NCI-H2107 treated with DMSO at 0.1 percent for 48 hours (cell line): ENCODE data around the gene C1QTNF5.

ENCODE experiments used
- DNase-seq: peaks from one replicate; lab custom pipeline; 2025; ENCODE audit not compliant: unreplicated experiment; lab: John Stamatoyannopoulos, UW

C1QTNF5 gene

DNA sequence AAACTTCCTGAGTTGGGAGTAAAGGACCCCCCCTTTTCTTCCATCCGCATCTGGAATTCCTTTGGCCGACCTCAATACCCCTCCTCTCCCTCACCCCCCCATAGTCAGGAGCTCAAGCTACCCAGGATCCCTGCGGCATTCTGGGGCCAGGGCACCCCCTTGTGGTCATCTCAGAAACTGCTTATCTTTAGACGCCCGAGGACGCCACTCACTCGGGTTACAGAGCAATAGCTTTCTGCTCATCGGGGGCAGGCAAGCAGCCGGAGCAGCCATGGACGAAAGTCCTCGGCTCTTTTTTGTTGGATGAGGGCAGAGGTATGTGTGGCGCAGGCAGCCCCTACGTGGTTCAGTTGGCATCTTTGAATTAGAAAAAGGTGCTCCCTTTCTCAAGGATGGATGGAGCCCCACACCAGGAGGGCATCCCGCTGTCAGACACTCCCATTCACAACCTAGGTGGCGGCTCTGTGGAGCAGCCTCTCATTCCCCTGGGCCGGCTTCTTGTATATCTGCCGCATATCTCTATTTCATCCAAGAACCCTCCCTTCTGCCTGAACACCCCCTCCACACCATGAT is 2.3 kb downstream of the C1QTNF5 start:
- peak; percentile 37 for DNase-seq

DNA sequence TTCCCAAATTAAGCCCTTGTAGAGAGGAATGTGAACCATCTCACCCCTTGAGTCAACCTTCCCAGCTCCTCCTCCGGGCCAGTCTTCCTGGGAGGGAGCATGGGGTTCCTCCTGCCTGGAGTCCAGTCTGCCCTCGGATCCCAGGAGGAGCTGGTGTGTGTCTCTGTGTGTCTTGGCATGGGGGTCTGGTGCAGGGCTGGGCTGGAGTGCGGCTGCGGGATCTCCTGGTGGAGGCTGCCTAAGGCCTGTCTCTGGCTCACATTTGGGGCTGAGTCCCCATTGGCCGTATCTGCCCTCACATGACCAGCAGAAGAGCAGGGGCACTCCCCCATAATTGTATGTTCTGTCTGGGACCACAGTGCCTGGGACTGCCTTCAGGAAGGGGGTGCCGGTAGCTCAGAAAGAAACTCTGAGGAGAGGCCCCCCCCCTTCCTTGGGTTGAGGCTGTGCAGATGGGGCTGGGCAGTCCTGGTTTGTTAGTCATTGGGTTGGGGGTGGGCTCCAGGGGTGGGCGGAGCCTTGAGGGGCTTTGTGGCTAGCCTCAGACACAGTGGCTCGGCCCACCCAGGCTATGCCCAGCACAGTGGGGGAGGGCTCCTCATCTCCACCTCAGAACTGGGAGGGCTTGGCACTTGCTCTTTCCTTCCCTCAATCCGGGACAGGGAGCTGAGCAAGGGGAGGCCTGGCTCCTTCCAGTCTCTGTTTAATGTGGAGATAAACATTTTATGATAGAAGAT is 2.9 kb downstream of the C1QTNF5 start:
- DNase-seq, result no peak

DNA sequence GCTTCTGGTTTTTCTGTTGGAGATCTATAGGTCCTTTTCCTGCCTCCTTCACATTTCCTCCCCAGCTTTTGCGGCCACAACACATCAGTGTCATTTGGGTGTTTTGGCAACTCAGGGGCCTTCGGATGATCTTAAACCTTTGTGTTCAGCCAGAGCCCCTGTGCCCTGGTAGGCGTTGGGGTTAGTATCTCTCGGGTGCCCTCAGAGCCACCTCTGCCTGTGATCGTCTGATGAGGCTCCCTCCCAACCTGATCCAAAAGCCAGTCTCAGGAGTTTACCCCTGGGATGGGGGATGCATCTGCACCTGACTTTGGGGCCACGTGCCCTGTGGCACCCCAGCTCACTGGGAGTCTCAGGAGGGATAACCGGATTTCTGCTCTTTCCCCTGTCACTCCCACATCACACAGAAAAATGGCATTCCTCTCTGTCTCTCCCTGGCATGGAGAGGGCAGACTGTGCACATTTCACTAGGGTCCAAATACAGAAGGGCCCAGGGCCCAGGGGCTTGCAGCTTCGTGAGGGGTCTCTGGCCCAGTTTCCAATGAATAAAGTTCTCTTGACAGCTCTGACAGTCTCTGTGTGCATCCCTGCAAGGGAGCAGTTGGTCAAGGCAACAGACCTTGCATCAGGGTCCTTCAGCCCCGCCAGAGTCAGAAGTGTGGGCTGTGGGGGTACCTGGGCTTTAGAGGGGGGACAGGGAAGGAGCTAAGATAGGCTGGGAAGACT is 3.8 kb downstream of the C1QTNF5 start:
- no peak for DNase-seq

DNA sequence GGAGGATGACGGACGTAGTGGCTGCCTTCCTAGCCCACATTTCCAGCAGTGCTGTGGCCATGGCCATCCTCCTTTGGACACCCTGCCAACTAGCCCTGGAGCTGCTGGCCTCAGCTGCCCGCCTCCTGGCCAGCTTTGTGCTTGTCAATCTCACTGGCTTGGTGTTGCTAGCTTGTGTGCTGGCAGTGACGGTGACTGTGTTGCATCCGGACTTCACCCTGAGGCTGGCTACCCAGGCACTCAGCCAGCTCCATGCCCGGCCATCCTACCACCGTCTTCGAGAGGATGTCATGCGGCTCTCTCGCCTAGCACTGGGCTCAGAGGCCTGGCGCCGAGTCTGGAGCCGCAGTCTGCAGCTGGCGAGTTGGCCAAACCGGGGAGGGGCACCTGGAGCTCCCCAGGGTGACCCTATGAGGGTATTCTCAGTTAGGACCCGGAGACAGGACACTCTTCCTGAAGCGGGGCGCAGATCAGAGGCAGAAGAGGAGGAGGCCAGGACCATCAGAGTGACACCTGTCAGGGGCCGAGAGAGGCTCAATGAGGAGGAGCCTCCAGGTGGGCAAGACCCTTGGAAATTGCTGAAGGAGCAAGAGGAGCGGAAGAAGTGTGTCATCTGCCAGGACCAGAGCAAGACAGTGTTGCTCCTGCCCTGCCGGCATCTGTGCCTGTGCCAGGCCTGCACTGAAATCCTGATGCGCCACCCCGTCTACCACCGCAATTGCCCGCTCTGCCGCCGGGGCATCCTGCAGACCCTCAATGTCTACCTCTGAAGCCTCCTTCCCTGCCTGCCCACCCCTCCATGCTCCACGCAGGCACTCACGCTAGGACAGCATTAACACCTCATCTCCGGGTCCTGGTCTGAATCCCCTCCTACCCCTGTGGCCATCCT is 4.8 kb downstream of the C1QTNF5 start:
- no peak for DNase-seq

DNA sequence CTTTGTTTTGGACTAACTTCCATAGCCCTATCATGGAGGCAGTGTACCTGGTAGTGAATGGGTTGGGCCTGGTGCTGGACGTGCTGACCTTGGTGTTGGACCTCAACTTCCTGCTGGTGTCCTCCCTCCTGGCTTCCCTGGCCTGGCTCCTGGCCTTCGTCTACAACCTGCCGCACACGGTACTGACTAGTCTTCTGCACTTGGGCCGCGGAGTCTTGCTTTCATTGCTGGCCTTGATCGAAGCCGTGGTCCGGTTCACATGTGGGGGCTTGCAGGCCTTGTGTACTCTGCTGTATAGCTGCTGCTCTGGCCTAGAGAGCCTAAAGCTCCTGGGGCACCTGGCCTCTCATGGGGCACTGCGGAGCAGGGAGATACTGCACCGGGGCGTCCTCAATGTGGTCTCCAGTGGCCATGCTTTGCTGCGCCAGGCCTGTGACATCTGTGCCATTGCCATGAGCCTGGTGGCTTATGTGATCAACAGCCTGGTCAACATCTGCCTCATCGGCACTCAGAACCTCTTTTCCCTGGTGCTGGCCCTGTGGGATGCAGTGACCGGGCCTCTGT is 5.5 kb downstream of the C1QTNF5 start:
- DNase-seq, result no peak

DNA sequence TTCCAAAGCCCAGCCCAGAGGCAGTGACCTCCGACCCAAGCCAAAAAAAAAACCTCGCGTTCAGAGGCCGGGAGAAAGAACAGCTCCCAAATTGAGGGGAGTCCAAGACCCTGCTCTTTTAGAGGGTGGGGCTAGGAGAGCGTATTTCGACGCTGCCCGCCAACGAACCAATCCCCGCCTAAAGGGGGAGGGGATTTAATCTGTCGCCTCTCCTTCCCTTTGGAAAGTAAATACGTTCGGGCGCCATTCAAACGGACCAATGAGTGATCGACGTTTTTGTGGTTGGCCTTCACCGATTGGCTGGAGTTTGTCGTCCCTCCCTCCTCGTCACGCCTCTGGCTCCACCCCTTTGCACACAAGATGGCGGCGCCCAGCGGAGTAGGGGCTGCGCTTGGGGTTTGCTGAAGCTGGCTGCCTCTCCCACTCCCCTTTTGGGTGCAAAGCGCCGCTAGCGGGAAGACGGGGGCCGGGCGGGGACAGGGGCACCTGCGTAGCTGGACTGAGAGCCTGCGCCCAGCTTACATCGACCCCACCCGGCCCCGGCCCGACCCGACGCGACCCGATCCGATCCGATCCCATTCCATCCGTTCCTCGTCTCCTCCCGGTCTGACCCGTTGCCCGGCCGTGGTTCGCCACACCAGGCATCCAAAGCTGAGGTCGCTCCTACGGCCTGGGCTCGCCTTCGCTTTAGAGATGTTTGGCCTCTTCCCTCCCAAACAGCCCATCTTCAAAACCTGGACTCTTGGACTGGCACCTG is 6.3 kb downstream of the C1QTNF5 start, which contains the start of gene RNF26:
Gene RNF26 (plus strand): TSS at position 354 of the 757 bp plus-strand sequence. CDS start 596 bp downstream, outside the sequence.
- peak; percentile 92 for DNase-seq

DNA sequence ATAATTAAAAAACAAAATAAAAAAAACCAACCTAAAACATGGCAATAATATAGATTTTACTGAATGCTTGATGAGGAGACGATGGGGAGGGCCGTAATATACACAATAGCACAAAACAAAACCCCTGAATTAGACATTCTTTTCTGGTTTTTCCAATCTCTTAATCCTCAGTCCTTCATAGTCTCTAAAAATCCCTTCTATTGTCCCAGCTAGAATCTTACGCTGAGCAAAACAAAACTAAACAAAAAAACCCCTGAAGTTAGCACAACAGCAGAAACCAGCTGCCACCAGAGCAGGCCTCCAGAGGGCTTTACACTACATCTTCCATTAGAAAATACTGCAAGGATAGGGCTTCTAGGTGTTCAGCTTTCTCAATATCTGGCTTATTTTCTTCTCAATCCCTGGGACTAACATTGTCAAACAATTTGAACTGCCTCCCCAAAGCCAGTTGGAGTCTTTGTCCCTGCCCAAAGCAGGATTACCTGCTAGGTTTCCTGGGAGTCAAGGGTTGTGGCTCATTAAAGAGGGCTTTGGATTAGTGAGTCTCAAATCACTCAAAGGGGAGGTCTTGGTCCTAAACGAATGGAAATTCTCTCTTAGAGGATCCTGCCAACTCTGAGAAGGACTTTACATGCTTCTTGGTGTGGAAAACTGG is 8.4 kb downstream of the C1QTNF5 start:
- no peak for DNase-seq

DNA sequence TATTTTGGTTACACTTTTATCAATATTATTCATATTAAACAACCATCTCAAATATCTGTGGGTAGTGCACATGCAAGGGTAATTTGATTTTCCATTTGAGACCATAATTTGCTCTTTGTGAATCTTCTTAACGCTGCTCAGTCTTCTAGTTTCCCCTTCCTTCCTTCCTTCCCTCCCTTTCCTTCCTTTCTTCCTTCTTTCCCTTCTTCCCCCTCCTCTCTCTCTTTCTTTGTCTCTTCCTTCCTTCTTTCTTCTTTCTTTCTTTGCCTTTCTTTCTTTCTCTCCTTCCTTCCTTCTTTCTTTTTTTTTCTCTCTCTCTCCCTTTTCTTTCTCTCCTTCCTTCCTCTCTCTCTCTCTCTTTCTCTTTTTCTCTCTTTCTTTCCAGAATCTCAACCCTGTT is 10.4 kb downstream of the C1QTNF5 start:
- no peak for DNase-seq

DNA sequence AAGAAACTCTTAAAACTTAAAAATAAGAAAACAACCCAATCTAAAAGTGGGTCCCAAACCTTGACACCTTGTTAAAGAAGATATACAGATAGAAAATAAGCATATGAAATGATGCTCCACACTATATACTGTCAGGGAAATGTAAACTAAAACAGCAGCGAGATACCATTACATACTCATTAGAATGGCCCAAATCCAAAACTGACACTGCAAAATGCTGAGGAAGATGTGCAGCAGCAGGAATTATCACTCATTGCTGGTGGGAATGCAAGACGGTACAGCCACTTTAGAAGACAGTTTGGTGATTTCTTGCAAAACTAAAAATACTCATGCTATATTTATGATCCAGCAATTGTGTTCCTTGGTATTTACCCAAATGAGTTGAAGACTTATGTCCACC is 11.4 kb downstream of the C1QTNF5 start:
- DNase-seq, result no peak

DNA sequence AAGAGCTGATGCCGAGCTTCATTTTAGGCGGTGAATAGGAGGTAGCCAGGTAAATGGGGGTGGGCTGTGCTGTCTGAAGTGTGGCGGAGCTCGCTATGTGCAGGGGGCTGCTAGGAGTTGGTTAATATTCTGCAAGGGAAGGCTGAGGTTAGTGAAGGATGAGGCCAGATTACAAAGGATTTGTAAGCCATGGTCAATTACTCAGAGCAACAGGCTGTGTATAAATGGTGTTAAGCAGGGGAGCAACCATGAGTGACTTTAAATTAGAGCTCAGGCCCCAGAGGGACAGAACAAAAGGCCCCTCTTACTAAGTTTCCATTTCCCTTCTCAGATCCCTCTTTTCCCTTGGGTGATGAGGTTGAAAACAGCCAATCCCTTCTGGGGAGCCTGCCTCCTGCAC is 16.5 kb downstream of the C1QTNF5 start:
- peak; percentile 21 for DNase-seq

DNA sequence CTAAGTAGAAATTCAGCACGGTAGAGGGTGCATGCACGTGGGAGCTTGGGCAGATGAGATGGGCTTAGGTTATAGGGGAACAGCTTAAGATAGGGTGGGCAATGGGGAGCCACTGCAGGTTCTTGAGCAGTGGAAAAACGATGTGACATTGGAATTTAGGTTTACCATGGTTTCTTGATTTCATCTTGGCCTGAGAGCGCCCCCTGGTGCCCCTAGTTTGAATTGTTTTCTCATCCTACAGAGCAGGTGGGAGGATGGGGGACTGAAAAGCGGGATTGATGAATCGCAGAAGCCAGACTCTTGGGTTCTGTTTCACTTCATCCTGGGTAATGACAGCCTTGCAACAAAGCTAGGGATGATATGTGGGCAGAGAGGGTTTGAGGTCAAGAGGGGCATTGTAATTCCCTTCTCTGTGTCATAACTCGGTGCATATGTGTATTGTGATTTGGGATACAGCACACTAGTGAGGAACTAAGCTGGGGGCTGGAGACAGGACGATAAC is 17.1 kb downstream of the C1QTNF5 start:
- DNase-seq, result peak; percentile 50

DNA sequence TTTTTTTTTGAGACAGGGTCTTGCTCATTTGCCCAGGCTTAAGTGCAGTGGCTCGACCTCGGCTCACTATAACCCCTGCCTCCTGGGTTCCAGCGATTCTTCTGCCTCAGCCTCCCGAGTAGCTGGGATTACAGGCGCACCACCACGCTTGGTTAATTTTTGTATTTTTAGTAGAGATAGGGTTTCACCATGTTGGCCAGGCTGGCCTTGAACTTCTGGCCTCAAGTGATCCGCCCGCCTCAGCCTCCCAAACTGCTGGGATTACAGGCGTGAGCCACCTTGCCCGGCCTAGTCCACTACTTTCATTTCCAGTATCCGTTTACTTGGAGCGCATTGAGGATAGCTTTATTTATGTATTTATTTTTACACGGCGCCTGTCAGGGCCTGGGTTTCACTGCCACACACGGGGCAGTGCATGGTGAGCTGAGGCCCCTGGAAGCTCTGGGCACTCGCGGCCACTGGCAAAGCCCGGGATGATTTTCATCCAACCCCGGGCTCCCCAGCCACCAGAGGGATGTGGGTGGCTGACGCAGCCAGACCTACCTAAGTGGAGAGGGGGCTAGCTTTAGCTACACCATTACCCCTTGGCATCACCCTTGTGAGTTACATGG is 17.7 kb downstream of the C1QTNF5 start:
- DNase-seq, result no peak

DNA sequence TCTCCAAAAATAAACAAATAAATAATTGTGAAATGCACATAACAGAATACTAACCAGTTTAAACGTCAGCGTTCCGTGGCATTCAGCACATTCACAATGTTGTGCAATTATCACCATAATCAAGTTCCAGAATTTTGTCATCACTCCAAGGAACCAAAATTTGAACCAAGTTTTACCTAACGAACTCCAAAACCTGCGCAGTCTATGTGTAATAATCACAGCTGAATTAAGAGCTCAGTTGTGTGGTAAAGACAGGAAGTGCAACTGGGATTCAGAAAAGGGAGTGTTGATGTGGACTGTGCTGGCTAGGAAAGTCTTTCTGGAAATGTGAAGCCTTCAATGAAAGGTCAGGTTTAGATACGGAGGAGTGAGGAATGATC is 18.3 kb downstream of the C1QTNF5 start:
- DNase-seq, result no peak

DNA sequence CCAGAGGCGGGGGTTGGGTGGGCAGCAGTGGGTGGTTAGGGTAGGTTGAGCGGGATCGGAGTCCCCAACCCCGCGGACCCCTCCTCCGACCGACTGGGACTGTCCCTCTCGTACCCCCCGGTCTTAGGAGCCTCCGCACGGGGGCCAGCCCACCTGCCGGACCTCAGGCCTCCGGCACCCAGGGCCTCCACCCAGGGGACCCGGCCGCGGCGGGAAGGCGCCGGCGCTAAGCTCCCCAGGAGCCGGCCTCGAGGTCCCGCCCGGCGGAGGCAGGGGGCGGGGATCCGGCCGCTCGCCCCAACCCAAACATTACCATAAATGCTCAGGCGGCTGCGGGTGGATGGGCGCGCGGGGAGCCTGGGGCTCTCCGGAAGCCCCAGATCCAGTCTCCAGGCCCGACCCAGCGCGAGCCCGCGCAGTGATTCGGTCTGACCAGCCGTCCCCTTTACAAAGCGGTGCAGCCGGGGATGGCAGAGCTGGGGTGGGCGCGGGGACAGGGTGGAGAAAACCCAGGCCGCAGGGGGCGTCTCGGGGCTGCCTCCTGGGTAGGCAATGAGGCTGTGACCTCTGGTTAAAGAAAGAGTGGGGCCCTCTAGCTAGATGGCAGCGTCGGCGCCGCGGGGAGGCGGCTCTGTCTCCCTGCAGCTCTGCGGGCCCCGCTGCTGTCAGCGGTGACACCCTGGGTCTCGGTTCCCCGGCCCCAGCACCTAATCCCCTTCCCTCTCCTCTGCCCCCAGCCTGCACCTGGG is 19.7 kb downstream of the C1QTNF5 start:
- no peak for DNase-seq

DNA sequence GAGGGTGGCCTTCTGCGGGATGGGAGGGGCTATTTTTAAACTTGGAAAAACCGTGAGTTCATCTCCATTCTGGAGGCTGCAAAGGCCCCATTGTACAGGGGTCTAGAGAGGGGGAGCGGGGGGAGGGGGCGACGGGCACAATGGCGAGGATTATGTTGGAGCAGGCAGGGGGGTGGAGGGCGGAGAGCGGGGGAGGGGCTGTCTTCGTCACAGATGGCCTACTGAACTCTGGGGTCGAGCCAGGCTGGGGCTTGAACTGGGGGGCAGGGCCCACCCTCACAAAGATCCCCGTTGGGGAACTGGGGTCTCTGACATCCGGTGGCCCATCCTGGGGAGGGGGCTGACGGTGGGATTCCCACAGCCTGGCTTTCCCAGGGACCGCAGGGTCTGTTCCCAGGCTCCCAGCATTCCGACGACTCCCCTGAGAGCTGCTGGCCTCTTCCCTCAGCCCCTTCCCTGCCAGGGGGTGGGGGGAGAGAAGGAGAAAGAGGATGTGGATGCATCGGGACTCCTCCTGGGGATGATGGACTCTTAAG is 20.4 kb downstream of the C1QTNF5 start:
- DNase-seq, result no peak

DNA sequence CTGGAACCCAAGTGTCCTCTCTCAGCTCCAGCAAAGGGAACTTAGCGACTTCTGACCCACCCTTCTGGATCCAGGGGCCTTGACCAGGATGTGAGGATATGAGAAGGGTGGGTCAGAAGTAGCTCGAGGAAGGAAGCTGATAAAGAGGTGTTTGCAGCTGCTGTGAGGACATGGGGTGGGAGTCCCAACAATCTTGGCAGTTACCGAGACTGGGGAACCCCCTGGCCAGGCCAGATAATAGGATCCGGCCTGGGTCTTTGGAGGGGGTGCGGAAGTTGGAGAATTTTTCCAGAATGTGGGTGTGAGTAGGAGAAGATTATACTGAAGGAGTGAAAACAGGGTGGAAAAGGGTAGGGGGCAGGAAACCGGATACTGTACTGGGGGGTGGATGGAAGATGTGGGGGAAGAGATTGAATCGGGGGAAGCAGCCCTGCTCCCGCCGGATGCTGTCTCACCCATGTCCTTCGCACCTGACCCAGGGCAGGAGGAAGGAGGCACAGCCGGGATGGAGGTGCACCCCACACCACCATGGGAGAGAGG is 20.9 kb downstream of the C1QTNF5 start:
- DNase-seq, result no peak

DNA sequence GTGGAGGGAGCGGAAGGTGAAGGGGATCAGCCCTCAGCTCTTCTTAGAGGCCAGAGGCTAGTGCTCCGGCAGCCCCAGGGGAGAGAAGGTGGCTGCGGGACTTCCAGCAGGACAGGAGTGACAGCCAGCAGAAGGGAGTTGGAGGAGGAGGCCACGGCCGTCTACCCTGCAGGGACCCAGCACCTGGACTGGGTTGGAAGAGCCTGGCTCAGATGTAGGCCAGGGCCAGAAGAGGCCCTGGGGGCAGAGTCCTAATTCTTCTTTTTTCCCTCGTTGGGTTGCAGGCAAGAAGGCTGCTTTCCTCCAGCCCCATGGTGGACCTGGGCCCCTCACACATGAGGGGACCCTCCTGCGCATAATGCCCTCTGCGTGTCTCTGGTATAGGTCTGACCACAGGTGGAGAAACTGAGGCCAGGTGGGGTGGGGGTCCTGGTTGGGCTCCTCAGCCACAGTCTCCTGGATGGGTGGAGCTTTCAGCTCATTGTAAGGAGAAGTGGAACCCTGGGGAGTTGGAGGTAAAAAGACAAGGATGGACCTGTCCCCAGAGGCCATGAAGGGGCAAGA is 21.5 kb downstream of the C1QTNF5 start:
- no peak for DNase-seq
